HepG2 (cell line): Measurements from ENCODE around the gene HSCB. TPM values are rescaled to one million over a fixed set of nuclear protein-coding genes. Genes with fewer than 3 reads are reported as not detected.

ENCODE experiments used
- AGO2 ChIP-seq: fragments of 200-400 bp; formaldehyde crosslinking; optimal IDR thresholded peaks from 2 replicates; pipeline ENCODE3; 2017; ENCODE audit warnings: mild to moderate bottlenecking, low read depth, low read length, moderate library complexity
- CHD2 ChIP-seq: IDR thresholded peaks from 2 replicates; pipeline ENCODE4 v1.6.1; 2011; ENCODE audit warnings: low read depth, low read length, improper control_type of control experiment
- FIP1L1 ChIP-seq: fragments of 200-400 bp; formaldehyde crosslinking; IDR thresholded peaks from 2 replicates; pipeline ENCODE4 v1.6.1; 2018; ENCODE audit warnings: low read depth, mild to moderate bottlenecking, low read length, moderate library complexity, borderline replicate concordance; ENCODE audit not compliant: insufficient read depth
- FOXM1 ChIP-seq: sonication (generic); formaldehyde crosslinking; IDR thresholded peaks from 2 replicates; pipeline ENCODE4 v1.5.0; 2020; ENCODE audit warnings: missing genetic modification reagents
- JDP2 ChIP-seq: sonication (generic); formaldehyde crosslinking; IDR thresholded peaks from 2 replicates; pipeline ENCODE4 v1.8.1; 2022; ENCODE audit warnings: missing genetic modification reagents, borderline replicate concordance
- JUN ChIP-seq: sonication (generic); formaldehyde crosslinking; IDR thresholded peaks from 2 replicates; pipeline ENCODE4 v1.4.0; 2020; ENCODE audit warnings: mild to moderate bottlenecking, missing genetic modification reagents
- KDM2A ChIP-seq: sonication (generic); formaldehyde crosslinking; IDR thresholded peaks from 2 replicates; pipeline ENCODE4 v1.4.0; 2020; ENCODE audit warnings: low read depth, missing genetic modification reagents, borderline replicate concordance
- MXD4 ChIP-seq: IDR thresholded peaks from 2 replicates; pipeline ENCODE4 v1.6.1; 2016; ENCODE audit warnings: mild to moderate bottlenecking, missing biosample characterization, missing genetic modification reagents
- ONECUT2 ChIP-seq: sonication (generic); formaldehyde crosslinking; IDR thresholded peaks from 2 replicates; pipeline ENCODE4 v1.4.0; 2020; ENCODE audit warnings: missing genetic modification reagents
- RFXANK ChIP-seq: IDR thresholded peaks from 2 replicates; pipeline ENCODE4 v1.6.1; 2016
- SMAD9 ChIP-seq: sonication (generic); formaldehyde crosslinking; IDR thresholded peaks from 2 replicates; pipeline ENCODE4 v1.5.1; 2020; ENCODE audit warnings: mild to moderate bottlenecking, missing genetic modification reagents
- SMYD3 ChIP-seq: sonication (generic); formaldehyde crosslinking; IDR thresholded peaks from 2 replicates; pipeline ENCODE4 v1.8.1; 2023; ENCODE audit warnings: mild to moderate bottlenecking, missing genetic modification reagents
- SRSF9 ChIP-seq: fragments of 200-400 bp; formaldehyde crosslinking; IDR thresholded peaks from 2 replicates; pipeline ENCODE4 v1.6.1; 2018; ENCODE audit warnings: borderline replicate concordance, mild to moderate bottlenecking, low read depth, low read length; ENCODE audit not compliant: insufficient read depth, poor library complexity, severe bottlenecking
- TCF7L2 ChIP-seq: IDR thresholded peaks from 2 replicates; pipeline ENCODE4 v1.6.1; 2011; ENCODE audit warnings: mild to moderate bottlenecking, low read depth, low read length, moderate library complexity
- TP53 ChIP-seq: sonication (generic); formaldehyde crosslinking; conservative IDR thresholded peaks from 2 replicates; pipeline ENCODE4 v1.4.0; 2020; ENCODE audit warnings: missing genetic modification reagents
- YEATS4 ChIP-seq: sonication (generic); formaldehyde crosslinking; IDR thresholded peaks from 2 replicates; pipeline ENCODE4 v1.4.0; 2020; ENCODE audit warnings: missing genetic modification reagents, borderline replicate concordance
- ZFP82 ChIP-seq: sonication (generic); formaldehyde crosslinking; IDR thresholded peaks from 2 replicates; pipeline ENCODE4 v1.5.1; 2020; ENCODE audit warnings: mild to moderate bottlenecking, missing genetic modification reagents, borderline replicate concordance
- ZNF101 ChIP-seq: sonication (generic); formaldehyde crosslinking; IDR thresholded peaks from 2 replicates; pipeline ENCODE4 v1.4.0; 2020; ENCODE audit warnings: mild to moderate bottlenecking, low read depth, missing genetic modification reagents, borderline replicate concordance
- ZNF441 ChIP-seq: sonication (generic); formaldehyde crosslinking; IDR thresholded peaks from 2 replicates; pipeline ENCODE4 v1.7.0; 2021; ENCODE audit warnings: missing genetic modification reagents, borderline replicate concordance
- ZNF446 ChIP-seq: sonication (generic); formaldehyde crosslinking; IDR thresholded peaks from 2 replicates; pipeline ENCODE4 v1.5.0; 2020; ENCODE audit warnings: mild to moderate bottlenecking, missing genetic modification reagents
- ZNF530 ChIP-seq: sonication (generic); formaldehyde crosslinking; IDR thresholded peaks from 2 replicates; pipeline ENCODE4 v1.5.0; 2020; ENCODE audit warnings: low read depth, mild to moderate bottlenecking, missing genetic modification reagents
- ZNF605 ChIP-seq: sonication (generic); formaldehyde crosslinking; IDR thresholded peaks from 2 replicates; pipeline ENCODE4 v1.8.0; 2022; ENCODE audit warnings: mild to moderate bottlenecking, missing genetic modification reagents
- ZNF704 ChIP-seq: sonication (generic); formaldehyde crosslinking; IDR thresholded peaks from 2 replicates; pipeline ENCODE4 v1.8.1; 2023; ENCODE audit warnings: mild to moderate bottlenecking, inconsistent platforms, moderate library complexity, missing genetic modification reagents, borderline replicate concordance
- ZNF724P ChIP-seq: sonication (generic); formaldehyde crosslinking; IDR thresholded peaks from 2 replicates; pipeline ENCODE4 v1.8.0; 2022; ENCODE audit warnings: missing genetic modification reagents, borderline replicate concordance
- ZNF788 ChIP-seq: sonication (generic); formaldehyde crosslinking; IDR thresholded peaks from 2 replicates; pipeline ENCODE4 v1.5.0; 2020; ENCODE audit warnings: mild to moderate bottlenecking, missing genetic modification reagents, borderline replicate concordance
- ZSCAN21 ChIP-seq: sonication (generic); formaldehyde crosslinking; IDR thresholded peaks from 2 replicates; pipeline ENCODE4 v1.8.0; 2022; ENCODE audit warnings: mild to moderate bottlenecking, missing genetic modification reagents, moderate library complexity, borderline replicate concordance
- ZSCAN22 ChIP-seq: sonication (generic); formaldehyde crosslinking; IDR thresholded peaks from 2 replicates; pipeline ENCODE4 v1.4.0; 2020; ENCODE audit warnings: mild to moderate bottlenecking, missing genetic modification reagents
- ZSCAN31 ChIP-seq: sonication (generic); formaldehyde crosslinking; IDR thresholded peaks from 2 replicates; pipeline ENCODE4 v1.5.0; 2020; ENCODE audit warnings: low read depth, mild to moderate bottlenecking, missing genetic modification reagents
- ZSCAN9 ChIP-seq: IDR thresholded peaks from 2 replicates; pipeline ENCODE4 v1.6.1; 2016; ENCODE audit warnings: borderline replicate concordance
- polyA plus RNA-seq, 8 experiments: library from polyadenylated mRNA; depleted of rRNA in 3 of 8; stranded (reverse) in 7 of 8; unstranded in 1 of 8; fragments of >200 nt; fragmentation: Illumina TruSeq in 4 of 8; extraction: Trizol in 4 of 8; gene quantifications; 2 replicates each; pipeline versions ENCODE4 v1.2.1 to v1.2.3, GENCODE V29; 2011 to 2016; ENCODE audit warnings: low read depth in 4 of 8, missing spikeins in 1 of 8, mixed read lengths in 1 of 8; ENCODE audit not compliant: insufficient read depth in 1 of 8
- total RNA-seq, 5 experiments: library from RNA; depleted of rRNA; stranded (reverse); fragments of >200 nt; fragmentation: Illumina TruSeq; extraction: Trizol; gene quantifications; 2 replicates each; pipeline ENCODE4 v1.2.3, GENCODE V29; 2016; ENCODE audit warnings: low read depth in 1 of 5
- TF ChIP-seq, protein P1 (sequence below): sonication (generic); formaldehyde crosslinking; IDR thresholded peaks from 2 replicates; pipeline ENCODE4 v1.8.1; 2023; ENCODE audit warnings: mild to moderate bottlenecking, moderate library complexity, missing genetic modification reagents

The HSCB gene
- total and polyA plus RNA-seq, 2 of the 13 experiments (the other 11 are each of a cell fraction or from before 2014, with no cell fraction given): 15.4 to 20.9 TPM

- TF ChIP-seq ZNF704 (no peak), JUN (CRISPR knock-in tag) (no peak), ZNF101 (CRISPR knock-in tag) (no peak), ZNF530 (CRISPR knock-in tag) (no peak), ZSCAN21 (CRISPR knock-in tag) (no peak), ZNF724P (no peak), FOXM1 (no peak), KDM2A (no peak), ZNF441 (CRISPR knock-in tag) (peak; percentile 46; the same call in 1 of the 2 replicates), JDP2 (CRISPR knock-in tag) (no peak; the same call in 1 of the 2 replicates), RFXANK (CRISPR knock-in tag) (no peak), SMAD9 (CRISPR knock-in tag) (no peak), FIP1L1 (no peak), ZNF446 (CRISPR knock-in tag) (no peak), SRSF9 (no peak), CHD2 (no peak), ONECUT2 (CRISPR knock-in tag) (no peak), AGO2 (no peak), TP53 (CRISPR knock-in tag) (no peak; the same call in 1 of the 2 replicates), MXD4 (CRISPR knock-in tag) (no peak), ZNF788 (CRISPR knock-in tag) (no peak), ZSCAN31 (CRISPR knock-in tag) (no peak), YEATS4 (CRISPR knock-in tag) (no peak; the same call in 1 of the 2 replicates), ZFP82 (CRISPR knock-in tag) (no peak), ZSCAN9 (peak; percentile 60), SMYD3 (CRISPR knock-in tag) (no peak), TCF7L2 (no peak; the same call in 1 of the 2 replicates), ZSCAN22 (CRISPR knock-in tag) (no peak), ZNF605 (CRISPR knock-in tag) (peak; percentile 50; the same call in 1 of the 2 replicates)
- TF ChIP-seq, protein P1, sequence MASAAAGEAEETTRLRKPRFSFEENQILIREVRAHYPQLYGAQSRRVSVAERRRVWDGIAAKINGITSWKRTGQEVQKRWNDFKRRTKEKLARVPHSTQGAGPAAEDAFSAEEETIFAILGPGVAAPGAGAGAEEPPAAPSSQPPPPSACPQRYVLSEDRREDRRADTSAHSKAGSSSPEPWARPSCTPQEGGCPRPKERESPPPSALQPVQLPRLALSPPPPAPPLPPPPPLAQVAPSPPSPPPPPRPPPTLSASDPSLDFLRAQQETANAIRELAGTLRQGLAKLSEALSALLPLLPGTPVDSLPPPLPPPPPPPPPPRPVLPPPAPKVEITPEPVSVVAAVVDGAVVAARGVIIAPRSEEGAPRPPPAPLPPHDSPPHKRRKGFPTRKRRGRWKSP (CRISPR knock-in tag): peak; percentile 43; the same call in 1 of the 2 replicates
Measured at GRCh38 chr22:28783786-28784671, 42.2 kb downstream of the HSCB start (continued).
